Sigmoid colon (tissue), 4 donors: Measurements from ENCODE around the gene SUPT3H.
"Not testable (repeated sequence)": the region's sequence is repeated elsewhere in the genome, so short reads cannot be mapped to it uniquely, and the experiment has no call there.

Experiments used
- CTCF ChIP-seq, 4 experiments: fragments of 450-650 bp in 3 of 4; fragments of 200-600 bp in 1 of 4; IDR thresholded peaks; one replicate each; pipeline ENCODE4 v1.5.1; 2016 to 2019; ENCODE audit warnings: antibody characterized with exemption in 4 of 4, mild to moderate bottlenecking in 3 of 4, moderate library complexity in 2 of 4
- EP300 ChIP-seq, 4 donors: sonication (generic); formaldehyde crosslinking; IDR thresholded peaks; one replicate each; pipeline ENCODE4 v1.6.1; 2017; ENCODE audit warnings: antibody characterized with exemption in 4 of 4
- POLR2A ChIP-seq, 2 donors: fragments of 450-650 bp; IDR thresholded peaks; one replicate each; pipeline ENCODE4 v1.6.1; 2016; ENCODE audit warnings: antibody characterized with exemption in 2 of 2, mild to moderate bottlenecking in 2 of 2, moderate library complexity in 2 of 2
- POLR2AphosphoS5 ChIP-seq, 4 donors: sonication (generic); formaldehyde crosslinking; IDR thresholded peaks; one replicate each; pipeline ENCODE4 v1.6.1; 2017; ENCODE audit warnings: antibody characterized with exemption in 4 of 4

GRCh38 chr6:44865184-44865583 lies 512.5 kb downstream of the SUPT3H start:
- TF ChIP-seq CTCF, POLR2A, POLR2AphosphoS5, EP300 (IDR thresholded peaks at IDR 0.05): not testable (repeated sequence)
